ENCODE results near the gene NCOA3.

- TF ChIP-seq, protein P1, sequence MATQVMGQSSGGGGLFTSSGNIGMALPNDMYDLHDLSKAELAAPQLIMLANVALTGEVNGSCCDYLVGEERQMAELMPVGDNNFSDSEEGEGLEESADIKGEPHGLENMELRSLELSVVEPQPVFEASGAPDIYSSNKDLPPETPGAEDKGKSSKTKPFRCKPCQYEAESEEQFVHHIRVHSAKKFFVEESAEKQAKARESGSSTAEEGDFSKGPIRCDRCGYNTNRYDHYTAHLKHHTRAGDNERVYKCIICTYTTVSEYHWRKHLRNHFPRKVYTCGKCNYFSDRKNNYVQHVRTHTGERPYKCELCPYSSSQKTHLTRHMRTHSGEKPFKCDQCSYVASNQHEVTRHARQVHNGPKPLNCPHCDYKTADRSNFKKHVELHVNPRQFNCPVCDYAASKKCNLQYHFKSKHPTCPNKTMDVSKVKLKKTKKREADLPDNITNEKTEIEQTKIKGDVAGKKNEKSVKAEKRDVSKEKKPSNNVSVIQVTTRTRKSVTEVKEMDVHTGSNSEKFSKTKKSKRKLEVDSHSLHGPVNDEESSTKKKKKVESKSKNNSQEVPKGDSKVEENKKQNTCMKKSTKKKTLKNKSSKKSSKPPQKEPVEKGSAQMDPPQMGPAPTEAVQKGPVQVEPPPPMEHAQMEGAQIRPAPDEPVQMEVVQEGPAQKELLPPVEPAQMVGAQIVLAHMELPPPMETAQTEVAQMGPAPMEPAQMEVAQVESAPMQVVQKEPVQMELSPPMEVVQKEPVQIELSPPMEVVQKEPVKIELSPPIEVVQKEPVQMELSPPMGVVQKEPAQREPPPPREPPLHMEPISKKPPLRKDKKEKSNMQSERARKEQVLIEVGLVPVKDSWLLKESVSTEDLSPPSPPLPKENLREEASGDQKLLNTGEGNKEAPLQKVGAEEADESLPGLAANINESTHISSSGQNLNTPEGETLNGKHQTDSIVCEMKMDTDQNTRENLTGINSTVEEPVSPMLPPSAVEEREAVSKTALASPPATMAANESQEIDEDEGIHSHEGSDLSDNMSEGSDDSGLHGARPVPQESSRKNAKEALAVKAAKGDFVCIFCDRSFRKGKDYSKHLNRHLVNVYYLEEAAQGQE (IDR thresholded peaks at IDR 0.05; ENCODE audit: low read depth) = no peak
- no peak for TF ChIP-seq YY1 (IDR thresholded peaks at IDR 0.05; ENCODE audit: low read depth)
- no peak for TF ChIP-seq ZBTB7A (IDR thresholded peaks at IDR 0.05; ENCODE audit: low read depth)
- TF ChIP-seq CEBPB (IDR thresholded peaks at IDR 0.05) = no peak
- no peak for TF ChIP-seq EP300 (IDR thresholded peaks at IDR 0.05; ENCODE audit: borderline replicate concordance)
- no peak for TF ChIP-seq FOXM1 (IDR thresholded peaks at IDR 0.05; ENCODE audit: borderline replicate concordance, low read depth)
- TF ChIP-seq, protein P2, sequence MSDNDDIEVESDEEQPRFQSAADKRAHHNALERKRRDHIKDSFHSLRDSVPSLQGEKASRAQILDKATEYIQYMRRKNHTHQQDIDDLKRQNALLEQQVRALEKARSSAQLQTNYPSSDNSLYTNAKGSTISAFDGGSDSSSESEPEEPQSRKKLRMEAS (IDR thresholded peaks at IDR 0.05) = no peak
- no peak for TF ChIP-seq TAF1 (IDR thresholded peaks at IDR 0.05; ENCODE audit: low read depth)
- no peak for TF ChIP-seq TEAD4 (IDR thresholded peaks at IDR 0.05)
- TF ChIP-seq RAD21 (IDR thresholded peaks at IDR 0.05; ENCODE audit: low read depth) = no peak
- TF ChIP-seq EGR1 (IDR thresholded peaks at IDR 0.05) = no peak
- TF ChIP-seq CREB1 (IDR thresholded peaks at IDR 0.05; ENCODE audit: low read depth) = no peak
- TF ChIP-seq NFIC (IDR thresholded peaks at IDR 0.05) = no peak
Measured at GRCh38 chr20:47586649-47587294, 85.1 kb downstream of the NCOA3 start.

All from Ishikawa (cell line).